Pancreas (tissue), 10 donors: Measurements from ENCODE around the gene ZNF19. TPM values are rescaled to one million over a fixed set of nuclear protein-coding genes. Genes with fewer than 3 reads are reported as not detected.

Source experiments
- ATAC-seq, 4 donors: fragments of 200-7000 bp; cut with Tn5 transposase; one replicate each; pipeline versions ENCODE4 v1.8.0 to v1.9.1; 2020; ENCODE audit warnings: mild to moderate bottlenecking in 4 of 4, moderate library complexity in 4 of 4
- DNase-seq, 6 donors: peaks; one replicate each; pipeline ENCODE4 v3.0.0-alpha.2; 2020
- FAIRE-seq: peaks from 2 replicates; lab custom pipeline; 2012; peaks lifted over from hg19 to GRCh38; lab: Jason Lieb, UNC
- H3K27ac ChIP-seq, 4 donors: fragments of 200-600 bp; sonication (generic); 1 replicate in 3 of 4; 2 replicates in 1 of 4; pipeline versions ENCODE4 v1.5.0 to v1.8.0; 2020
- H3K27me3 ChIP-seq, 4 donors: fragments of 200-600 bp; one replicate each; pipeline ENCODE4 v1.8.0; 2021
- H3K36me3 ChIP-seq, 3 donors: fragments of 200-600 bp; sonication (generic) in 1 of 3; one replicate each; pipeline versions ENCODE4 v1.5.0 to v1.8.0; 2020 to 2021
- H3K4me1 ChIP-seq, 3 donors: fragments of 200-600 bp; one replicate each; pipeline ENCODE4 v1.8.0; 2021
- H3K4me3 ChIP-seq, 4 donors: fragments of 200-600 bp; sonication (generic) in 2 of 4; one replicate each; pipeline versions ENCODE4 v1.5.0 to v1.8.0; 2020 to 2021
- H3K9me3 ChIP-seq, 4 donors: fragments of 200-600 bp; one replicate each; pipeline ENCODE4 v1.8.0; 2021
- WGBS, 2 donors: extraction: QIAGEN DNeasy Blood & Tissue Kit; methylation state at CpG; one replicate each; pipeline ENCODE4 v1.1.7; 2013; 5-methylcytosine and 5-hydroxymethylcytosine counted together
- intact Hi-C, 3 donors: fragments of 100-400 bp; cut with DNase I; formaldehyde crosslinking; loops; one replicate each; pipeline versions ENCODE4 v1.11.1 to v1.14.2; 2022
- polyA plus RNA-seq, 2 donors: library from polyadenylated mRNA; stranded (reverse); fragments of 200-250 nt; gene quantifications; one replicate each; pipeline ENCODE4 v1.2.3, GENCODE V29; 2013
- total RNA-seq, 6 donors: library from RNA; stranded (reverse); fragmentation: NEBNext Ultra II Directional in 4 of 6; extraction: Animal tissue kit (Norgen Biotek cat#: 25700) in 4 of 6; gene quantifications; one replicate each; pipeline versions ENCODE4 v1.2.1 to v1.2.4, GENCODE V29; 2021 to 2023
- TF ChIP-seq, protein P1 (sequence below), 4 donors: fragments of 200-600 bp; sonication (generic) in 3 of 4; IDR thresholded peaks; one replicate each; pipeline versions ENCODE4 v1.5.0 to v1.8.0; 2021; ENCODE audit warnings: antibody characterized with exemption in 4 of 4
- donor health status: healthy with polysubstance abuse.
- donor health status: DM: no; HTN: no; CAD: no; lungs with moderate emphysema.
- donor health status: DM: no; HTN: no; CAD: no.
- donor health status: control.
- donor health status: control.
- donor health status: Bipolar disorder and iron deficiency.
- donor health status: DM: yes; HTN: yes; CAD: no.
- donor health status: DM: no; HTN: no; CAD: no.
- donor health status: DM: no; HTN: no; CAD: no.
- donor health status: DM: yes; HTN: yes; CAD: no.

Gene ZNF19
- total and polyA plus RNA-seq, 8 donors, result 2.9 to 7.3 (median 4.9) TPM

- no peaks in the 10 kb centered on the region for H3K27me3 ChIP-seq
- ATAC-seq (no peak), DNase-seq (no peak), FAIRE-seq (no peak)
- H3K4me1 ChIP-seq, result no peaks in the 10 kb centered on the region
- no peaks in the 10 kb centered on the region for H3K36me3 ChIP-seq
- TF ChIP-seq, protein P1, sequence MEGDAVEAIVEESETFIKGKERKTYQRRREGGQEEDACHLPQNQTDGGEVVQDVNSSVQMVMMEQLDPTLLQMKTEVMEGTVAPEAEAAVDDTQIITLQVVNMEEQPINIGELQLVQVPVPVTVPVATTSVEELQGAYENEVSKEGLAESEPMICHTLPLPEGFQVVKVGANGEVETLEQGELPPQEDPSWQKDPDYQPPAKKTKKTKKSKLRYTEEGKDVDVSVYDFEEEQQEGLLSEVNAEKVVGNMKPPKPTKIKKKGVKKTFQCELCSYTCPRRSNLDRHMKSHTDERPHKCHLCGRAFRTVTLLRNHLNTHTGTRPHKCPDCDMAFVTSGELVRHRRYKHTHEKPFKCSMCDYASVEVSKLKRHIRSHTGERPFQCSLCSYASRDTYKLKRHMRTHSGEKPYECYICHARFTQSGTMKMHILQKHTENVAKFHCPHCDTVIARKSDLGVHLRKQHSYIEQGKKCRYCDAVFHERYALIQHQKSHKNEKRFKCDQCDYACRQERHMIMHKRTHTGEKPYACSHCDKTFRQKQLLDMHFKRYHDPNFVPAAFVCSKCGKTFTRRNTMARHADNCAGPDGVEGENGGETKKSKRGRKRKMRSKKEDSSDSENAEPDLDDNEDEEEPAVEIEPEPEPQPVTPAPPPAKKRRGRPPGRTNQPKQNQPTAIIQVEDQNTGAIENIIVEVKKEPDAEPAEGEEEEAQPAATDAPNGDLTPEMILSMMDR (IDR thresholded peaks at IDR 0.05), result no peak
- H3K27ac ChIP-seq, result no peak within 1 kb of the TSS
- no peak within 1 kb of the TSS for H3K4me3 ChIP-seq
- intact Hi-C loops, result no loop called here
- 76 to 79% methylated on average over 13 of the region's 13 CpGs for WGBS, 2 donors
- H3K9me3 ChIP-seq, result no peaks in the 10 kb centered on the region
Measured at GRCh38 chr16:71442051-71442440, 47.1 kb downstream of the ZNF19 start, which contains the start of gene TLE7. Gene TLE7 (minus strand): TSS chr16:71442054. CDS start chr16:71433324, 8,730 bp downstream.

DNA sequence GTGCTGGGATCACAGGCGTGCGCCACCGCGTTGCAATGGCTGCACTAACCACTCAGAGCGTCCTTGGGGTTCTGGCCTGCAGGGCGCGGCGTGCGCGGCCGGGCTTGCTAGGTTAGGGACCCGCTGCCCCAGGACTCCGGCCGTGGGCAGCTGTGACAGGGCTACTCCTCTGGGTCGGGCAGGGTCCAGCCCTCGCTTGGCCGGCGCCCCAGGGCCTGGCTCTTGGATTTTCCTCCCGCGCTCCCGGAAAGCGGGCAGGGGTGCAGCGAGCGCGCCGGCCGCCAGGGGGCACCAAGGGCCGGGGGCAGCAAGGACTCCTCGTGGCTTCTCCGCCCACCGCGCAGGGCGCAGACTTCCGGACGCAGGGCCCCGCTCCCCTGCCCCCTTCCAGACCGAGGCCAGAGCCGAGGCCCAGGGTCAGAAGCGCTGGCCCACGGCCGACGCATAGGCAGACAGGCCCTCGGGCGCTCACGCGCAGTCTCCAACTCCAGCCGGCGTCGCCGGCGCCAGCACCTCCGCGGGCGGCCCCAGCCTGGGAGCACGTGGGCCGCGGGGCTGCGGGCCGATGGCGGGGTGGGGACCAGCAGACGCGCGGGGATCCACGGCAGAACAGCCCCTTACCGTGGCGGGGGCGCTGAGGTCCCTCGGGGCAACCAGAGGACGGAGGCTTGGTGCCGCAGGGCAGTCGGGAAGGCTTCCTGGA, 47.6 kb downstream of the ZNF19 start:
- no peaks in the 10 kb centered on the region for H3K27me3 ChIP-seq
- H3K27ac ChIP-seq, result no peak overlapping the region
- WGBS, 2 donors, result 25 to 27% methylated on average over 67 to 71 of the region's 71 CpGs
- DNase-seq (peak in 2 of 6 donors; percentile 31 to 66), FAIRE-seq (no peak), ATAC-seq (peak in 2 of 4 donors; percentile 28 to 56)
- TF ChIP-seq, protein P1 (IDR thresholded peaks at IDR 0.05), result peak in 2 of 4 donors; percentile 7 to 27
- no peaks in the 10 kb centered on the region for H3K4me1 ChIP-seq
- no peaks in the 10 kb centered on the region for H3K36me3 ChIP-seq
- H3K4me3 ChIP-seq, result no peak overlapping the region
- intact Hi-C loops, result no loop called here
- H3K9me3 ChIP-seq, result no peaks in the 10 kb centered on the region

GRCh38 chr16:71440669-71441347, 48.3 kb downstream of the ZNF19 start:
- H3K4me1 ChIP-seq, result no peaks in the 10 kb centered on the region
- FAIRE-seq (no peak), ATAC-seq (no peak), DNase-seq (no peak)
- no peaks in the 10 kb centered on the region for H3K9me3 ChIP-seq
- H3K4me3 ChIP-seq, result no peak overlapping the region
- intact Hi-C loops, result no loop called here
- H3K36me3 ChIP-seq, result no peaks in the 10 kb centered on the region
- no peak overlapping the region for H3K27ac ChIP-seq
- WGBS, 2 donors, result 59 to 60% methylated on average over 25 of the region's 25 CpGs
- H3K27me3 ChIP-seq, result no peaks in the 10 kb centered on the region
- TF ChIP-seq, protein P1 (IDR thresholded peaks at IDR 0.05), result no peak

GRCh38 chr16:71439523-71439922, 49.6 kb downstream of the ZNF19 start:
- Histone ChIP-seq H3K36me3 (no peaks in the 10 kb centered on the region), H3K4me3 (no peak overlapping the region), H3K27me3 (no peaks in the 10 kb centered on the region), H3K9me3 (no peaks in the 10 kb centered on the region), H3K27ac (no peak overlapping the region), H3K4me1 (no peaks in the 10 kb centered on the region)
- TF ChIP-seq, protein P1 (IDR thresholded peaks at IDR 0.05), result no peak
- FAIRE-seq (no peak), DNase-seq (no peak), ATAC-seq (no peak)
- intact Hi-C loops, result no loop called here
- WGBS, 2 donors, result 31 to 43% methylated on average over 3 of the region's 3 CpGs

GRCh38 chr16:71436473-71436872, 52.7 kb downstream of the ZNF19 start:
- TF ChIP-seq, protein P1 (IDR thresholded peaks at IDR 0.05), result no peak
- no peak for FAIRE-seq
- H3K9me3 ChIP-seq, result no peaks in the 10 kb centered on the region
- ATAC-seq, result no peak
- H3K27me3 ChIP-seq, result no peaks in the 10 kb centered on the region
- no peak overlapping the region for H3K4me3 ChIP-seq
- no peaks in the 10 kb centered on the region for H3K36me3 ChIP-seq
- DNase-seq, result no peak
- no peaks in the 10 kb centered on the region for H3K4me1 ChIP-seq
- H3K27ac ChIP-seq, result no peak overlapping the region
- 62 to 80% methylated on average over 7 of the region's 7 CpGs for WGBS, 2 donors
- intact Hi-C loops, result no loop called here
